HEK293 (cell line): ENCODE measurements around the gene CDH23.
A peak's percentile ranks its signal among the peaks of the same experiment; 100 is the strongest.

Experiments used
- GLI2 ChIP-seq: fragments of 450-650 bp; formaldehyde crosslinking; IDR thresholded peaks from 2 replicates; pipeline ENCODE4; 2017; ENCODE audit warnings: missing biosample characterization, missing genetic modification characterization, low read depth, borderline replicate concordance
- KLF9 ChIP-seq: fragments of 450-650 bp; formaldehyde crosslinking; IDR thresholded peaks from 2 replicates; pipeline ENCODE4 v1.5.1; 2016; ENCODE audit warnings: missing biosample characterization, missing genetic modification characterization, low read depth
- MZF1 ChIP-seq: fragments of 450-650 bp; formaldehyde crosslinking; IDR thresholded peaks from 2 replicates; pipeline ENCODE4 v1.5.1; 2017; ENCODE audit warnings: missing biosample characterization, missing genetic modification characterization, borderline replicate concordance
- ZBTB20 ChIP-seq: fragments of 450-650 bp; formaldehyde crosslinking; IDR thresholded peaks from 2 replicates; pipeline ENCODE4 v1.5.1; 2016; ENCODE audit warnings: missing biosample characterization, missing genetic modification characterization
- ZBTB8A ChIP-seq: fragments of 450-650 bp; formaldehyde crosslinking; IDR thresholded peaks from 2 replicates; pipeline ENCODE4 v1.5.1; 2016; ENCODE audit warnings: missing biosample characterization, missing genetic modification characterization
- ZIC2 ChIP-seq: fragments of 450-650 bp; formaldehyde crosslinking; IDR thresholded peaks from 2 replicates; pipeline ENCODE4 v1.5.1; 2016; ENCODE audit warnings: missing biosample characterization, missing genetic modification characterization
- ZNF19 ChIP-seq: fragments of 450-650 bp; formaldehyde crosslinking; IDR thresholded peaks from 2 replicates; pipeline ENCODE4; 2016; ENCODE audit warnings: missing biosample characterization, missing genetic modification characterization, low read depth
- ZNF266 ChIP-seq: fragments of 450-650 bp; formaldehyde crosslinking; IDR thresholded peaks from 2 replicates; pipeline ENCODE4 v1.5.1; 2016; ENCODE audit warnings: missing biosample characterization, missing genetic modification characterization, low read depth
- ZNF37A ChIP-seq: fragments of 450-650 bp; IDR thresholded peaks from 2 replicates; pipeline ENCODE4 v1.5.1; 2018; ENCODE audit warnings: missing biosample characterization, missing genetic modification characterization
- ZNF426 ChIP-seq: fragments of 450-650 bp; formaldehyde crosslinking; IDR thresholded peaks from 2 replicates; pipeline ENCODE4 v1.5.1; 2017; ENCODE audit warnings: missing biosample characterization, missing genetic modification characterization, mild to moderate bottlenecking, inconsistent platforms, moderate library complexity
- ZNF768 ChIP-seq: fragments of 450-650 bp; formaldehyde crosslinking; IDR thresholded peaks from 2 replicates; pipeline ENCODE4 v1.5.1; 2018; ENCODE audit warnings: missing biosample characterization, mild to moderate bottlenecking, missing genetic modification characterization
- TF ChIP-seq, protein P1 (sequence below): fragments of 450-650 bp; formaldehyde crosslinking; IDR thresholded peaks from 2 replicates; pipeline ENCODE4 v1.5.1; 2016; ENCODE audit warnings: missing biosample characterization, missing genetic modification characterization
- TF ChIP-seq, protein P2 (sequence below): fragments of 450-650 bp; formaldehyde crosslinking; IDR thresholded peaks from 2 replicates; pipeline ENCODE4 v1.5.1; 2017; ENCODE audit warnings: missing biosample characterization, missing genetic modification characterization
- TF ChIP-seq, protein P3 (sequence below): fragments of 450-650 bp; formaldehyde crosslinking; IDR thresholded peaks from 2 replicates; pipeline ENCODE4 v1.5.1; 2016; ENCODE audit warnings: missing biosample characterization, missing genetic modification characterization, borderline replicate concordance
- TF ChIP-seq, protein P4 (sequence below): fragments of 450-650 bp; formaldehyde crosslinking; IDR thresholded peaks from 2 replicates; pipeline ENCODE4 v1.5.1; 2016; ENCODE audit warnings: missing biosample characterization, missing genetic modification characterization, borderline replicate concordance
- TF ChIP-seq, protein P5 (sequence below): fragments of 450-650 bp; formaldehyde crosslinking; conservative IDR thresholded peaks from 2 replicates; pipeline ENCODE4 v1.5.1; 2016; ENCODE audit warnings: low read depth, missing biosample characterization, missing genetic modification characterization
- TF ChIP-seq, protein P6 (sequence below): fragments of 450-650 bp; IDR thresholded peaks from 2 replicates; pipeline ENCODE4 v1.5.1; 2018; ENCODE audit warnings: missing biosample characterization, mild to moderate bottlenecking, missing genetic modification characterization
- TF ChIP-seq, protein P7 (sequence below): fragments of 450-650 bp; formaldehyde crosslinking; IDR thresholded peaks from 2 replicates; pipeline ENCODE4 v1.5.1; 2017; ENCODE audit warnings: missing biosample characterization, missing genetic modification characterization
- TF ChIP-seq, protein P8 (sequence below): fragments of 450-650 bp; formaldehyde crosslinking; IDR thresholded peaks from 2 replicates; pipeline ENCODE4 v1.5.1; 2016; ENCODE audit warnings: missing biosample characterization, missing genetic modification characterization

Gene CDH23

DNA sequence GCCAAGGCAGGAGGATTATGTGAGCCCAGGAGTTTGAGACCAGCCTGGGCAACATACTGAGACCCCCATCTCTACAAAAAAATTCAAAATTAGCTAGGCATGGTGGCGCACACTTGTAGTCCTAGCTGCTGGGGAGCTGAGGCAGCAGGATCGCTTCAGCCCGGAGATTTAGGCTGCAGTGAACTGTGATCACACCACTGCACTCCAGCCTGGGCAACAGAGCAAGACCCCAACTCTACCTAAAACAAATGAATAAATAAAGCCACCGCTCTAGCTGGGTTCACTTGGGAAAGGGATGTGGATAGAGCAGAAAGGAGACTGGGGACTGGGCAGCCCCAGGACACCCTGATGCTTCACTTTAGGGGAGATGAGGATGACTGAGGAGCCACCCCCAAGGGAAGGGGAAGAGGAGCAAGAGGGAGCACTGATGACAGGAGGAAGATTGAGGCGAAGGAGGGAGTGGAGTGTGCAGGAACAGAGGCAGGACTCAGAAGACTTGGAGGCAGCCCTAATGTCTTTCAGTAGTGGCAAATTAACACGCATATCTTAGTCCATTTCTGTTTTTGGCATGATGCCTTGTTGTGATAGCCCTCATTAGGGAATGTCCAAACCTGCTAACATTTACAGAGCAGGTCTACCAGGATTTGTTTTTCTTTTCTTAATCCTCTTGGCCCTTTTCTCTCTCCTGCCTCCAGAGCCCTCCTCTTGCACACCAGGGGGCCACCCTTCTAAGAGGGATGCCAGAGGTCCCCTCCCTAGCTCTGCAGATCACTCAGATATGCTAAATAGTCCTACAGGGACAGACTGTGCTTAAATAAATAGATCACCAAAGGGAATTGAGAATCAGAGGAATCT is 234.5 kb downstream of the CDH23 start (continued):
- TF ChIP-seq ZNF19 (tag by site-specific recombination) (no peak), ZNF266 (tag by site-specific recombination) (no peak), GLI2 (tag by site-specific recombination) (no peak), ZNF426 (tag by site-specific recombination) (no peak), MZF1 (tag by site-specific recombination) (no peak; the same call in 1 of the 2 replicates), ZIC2 (tag by site-specific recombination) (peak; percentile 84), ZNF768 (tag by site-specific recombination) (no peak), ZBTB20 (no peak), ZNF37A (tag by site-specific recombination) (no peak), ZBTB8A (tag by site-specific recombination) (peak; percentile 78), KLF9 (tag by site-specific recombination) (no peak)
- TF ChIP-seq, protein P1, sequence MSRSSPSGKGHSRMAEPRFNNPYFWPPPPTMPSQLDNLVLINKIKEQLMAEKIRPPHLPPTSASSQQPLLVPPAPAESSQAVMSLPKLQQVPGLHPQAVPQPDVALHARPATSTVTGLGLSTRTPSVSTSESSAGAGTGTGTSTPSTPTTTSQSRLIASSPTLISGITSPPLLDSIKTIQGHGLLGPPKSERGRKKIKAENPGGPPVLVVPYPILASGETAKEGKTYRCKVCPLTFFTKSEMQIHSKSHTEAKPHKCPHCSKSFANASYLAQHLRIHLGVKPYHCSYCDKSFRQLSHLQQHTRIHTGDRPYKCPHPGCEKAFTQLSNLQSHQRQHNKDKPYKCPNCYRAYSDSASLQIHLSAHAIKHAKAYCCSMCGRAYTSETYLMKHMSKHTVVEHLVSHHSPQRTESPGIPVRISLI (tag by site-specific recombination), result no peak
- TF ChIP-seq, protein P2, sequence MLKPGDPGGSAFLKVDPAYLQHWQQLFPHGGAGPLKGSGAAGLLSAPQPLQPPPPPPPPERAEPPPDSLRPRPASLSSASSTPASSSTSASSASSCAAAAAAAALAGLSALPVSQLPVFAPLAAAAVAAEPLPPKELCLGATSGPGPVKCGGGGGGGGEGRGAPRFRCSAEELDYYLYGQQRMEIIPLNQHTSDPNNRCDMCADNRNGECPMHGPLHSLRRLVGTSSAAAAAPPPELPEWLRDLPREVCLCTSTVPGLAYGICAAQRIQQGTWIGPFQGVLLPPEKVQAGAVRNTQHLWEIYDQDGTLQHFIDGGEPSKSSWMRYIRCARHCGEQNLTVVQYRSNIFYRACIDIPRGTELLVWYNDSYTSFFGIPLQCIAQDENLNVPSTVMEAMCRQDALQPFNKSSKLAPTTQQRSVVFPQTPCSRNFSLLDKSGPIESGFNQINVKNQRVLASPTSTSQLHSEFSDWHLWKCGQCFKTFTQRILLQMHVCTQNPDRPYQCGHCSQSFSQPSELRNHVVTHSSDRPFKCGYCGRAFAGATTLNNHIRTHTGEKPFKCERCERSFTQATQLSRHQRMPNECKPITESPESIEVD (tag by site-specific recombination), result peak; percentile 82
- TF ChIP-seq, protein P3, sequence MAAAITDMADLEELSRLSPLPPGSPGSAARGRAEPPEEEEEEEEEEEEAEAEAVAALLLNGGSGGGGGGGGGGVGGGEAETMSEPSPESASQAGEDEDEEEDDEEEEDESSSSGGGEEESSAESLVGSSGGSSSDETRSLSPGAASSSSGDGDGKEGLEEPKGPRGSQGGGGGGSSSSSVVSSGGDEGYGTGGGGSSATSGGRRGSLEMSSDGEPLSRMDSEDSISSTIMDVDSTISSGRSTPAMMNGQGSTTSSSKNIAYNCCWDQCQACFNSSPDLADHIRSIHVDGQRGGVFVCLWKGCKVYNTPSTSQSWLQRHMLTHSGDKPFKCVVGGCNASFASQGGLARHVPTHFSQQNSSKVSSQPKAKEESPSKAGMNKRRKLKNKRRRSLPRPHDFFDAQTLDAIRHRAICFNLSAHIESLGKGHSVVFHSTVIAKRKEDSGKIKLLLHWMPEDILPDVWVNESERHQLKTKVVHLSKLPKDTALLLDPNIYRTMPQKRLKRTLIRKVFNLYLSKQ, result no peak
- TF ChIP-seq, protein P4, sequence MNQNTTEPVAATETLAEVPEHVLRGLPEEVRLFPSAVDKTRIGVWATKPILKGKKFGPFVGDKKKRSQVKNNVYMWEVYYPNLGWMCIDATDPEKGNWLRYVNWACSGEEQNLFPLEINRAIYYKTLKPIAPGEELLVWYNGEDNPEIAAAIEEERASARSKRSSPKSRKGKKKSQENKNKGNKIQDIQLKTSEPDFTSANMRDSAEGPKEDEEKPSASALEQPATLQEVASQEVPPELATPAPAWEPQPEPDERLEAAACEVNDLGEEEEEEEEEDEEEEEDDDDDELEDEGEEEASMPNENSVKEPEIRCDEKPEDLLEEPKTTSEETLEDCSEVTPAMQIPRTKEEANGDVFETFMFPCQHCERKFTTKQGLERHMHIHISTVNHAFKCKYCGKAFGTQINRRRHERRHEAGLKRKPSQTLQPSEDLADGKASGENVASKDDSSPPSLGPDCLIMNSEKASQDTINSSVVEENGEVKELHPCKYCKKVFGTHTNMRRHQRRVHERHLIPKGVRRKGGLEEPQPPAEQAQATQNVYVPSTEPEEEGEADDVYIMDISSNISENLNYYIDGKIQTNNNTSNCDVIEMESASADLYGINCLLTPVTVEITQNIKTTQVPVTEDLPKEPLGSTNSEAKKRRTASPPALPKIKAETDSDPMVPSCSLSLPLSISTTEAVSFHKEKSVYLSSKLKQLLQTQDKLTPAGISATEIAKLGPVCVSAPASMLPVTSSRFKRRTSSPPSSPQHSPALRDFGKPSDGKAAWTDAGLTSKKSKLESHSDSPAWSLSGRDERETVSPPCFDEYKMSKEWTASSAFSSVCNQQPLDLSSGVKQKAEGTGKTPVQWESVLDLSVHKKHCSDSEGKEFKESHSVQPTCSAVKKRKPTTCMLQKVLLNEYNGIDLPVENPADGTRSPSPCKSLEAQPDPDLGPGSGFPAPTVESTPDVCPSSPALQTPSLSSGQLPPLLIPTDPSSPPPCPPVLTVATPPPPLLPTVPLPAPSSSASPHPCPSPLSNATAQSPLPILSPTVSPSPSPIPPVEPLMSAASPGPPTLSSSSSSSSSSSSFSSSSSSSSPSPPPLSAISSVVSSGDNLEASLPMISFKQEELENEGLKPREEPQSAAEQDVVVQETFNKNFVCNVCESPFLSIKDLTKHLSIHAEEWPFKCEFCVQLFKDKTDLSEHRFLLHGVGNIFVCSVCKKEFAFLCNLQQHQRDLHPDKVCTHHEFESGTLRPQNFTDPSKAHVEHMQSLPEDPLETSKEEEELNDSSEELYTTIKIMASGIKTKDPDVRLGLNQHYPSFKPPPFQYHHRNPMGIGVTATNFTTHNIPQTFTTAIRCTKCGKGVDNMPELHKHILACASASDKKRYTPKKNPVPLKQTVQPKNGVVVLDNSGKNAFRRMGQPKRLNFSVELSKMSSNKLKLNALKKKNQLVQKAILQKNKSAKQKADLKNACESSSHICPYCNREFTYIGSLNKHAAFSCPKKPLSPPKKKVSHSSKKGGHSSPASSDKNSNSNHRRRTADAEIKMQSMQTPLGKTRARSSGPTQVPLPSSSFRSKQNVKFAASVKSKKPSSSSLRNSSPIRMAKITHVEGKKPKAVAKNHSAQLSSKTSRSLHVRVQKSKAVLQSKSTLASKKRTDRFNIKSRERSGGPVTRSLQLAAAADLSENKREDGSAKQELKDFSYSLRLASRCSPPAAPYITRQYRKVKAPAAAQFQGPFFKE (tag by site-specific recombination), result no peak
- TF ChIP-seq, protein P5, sequence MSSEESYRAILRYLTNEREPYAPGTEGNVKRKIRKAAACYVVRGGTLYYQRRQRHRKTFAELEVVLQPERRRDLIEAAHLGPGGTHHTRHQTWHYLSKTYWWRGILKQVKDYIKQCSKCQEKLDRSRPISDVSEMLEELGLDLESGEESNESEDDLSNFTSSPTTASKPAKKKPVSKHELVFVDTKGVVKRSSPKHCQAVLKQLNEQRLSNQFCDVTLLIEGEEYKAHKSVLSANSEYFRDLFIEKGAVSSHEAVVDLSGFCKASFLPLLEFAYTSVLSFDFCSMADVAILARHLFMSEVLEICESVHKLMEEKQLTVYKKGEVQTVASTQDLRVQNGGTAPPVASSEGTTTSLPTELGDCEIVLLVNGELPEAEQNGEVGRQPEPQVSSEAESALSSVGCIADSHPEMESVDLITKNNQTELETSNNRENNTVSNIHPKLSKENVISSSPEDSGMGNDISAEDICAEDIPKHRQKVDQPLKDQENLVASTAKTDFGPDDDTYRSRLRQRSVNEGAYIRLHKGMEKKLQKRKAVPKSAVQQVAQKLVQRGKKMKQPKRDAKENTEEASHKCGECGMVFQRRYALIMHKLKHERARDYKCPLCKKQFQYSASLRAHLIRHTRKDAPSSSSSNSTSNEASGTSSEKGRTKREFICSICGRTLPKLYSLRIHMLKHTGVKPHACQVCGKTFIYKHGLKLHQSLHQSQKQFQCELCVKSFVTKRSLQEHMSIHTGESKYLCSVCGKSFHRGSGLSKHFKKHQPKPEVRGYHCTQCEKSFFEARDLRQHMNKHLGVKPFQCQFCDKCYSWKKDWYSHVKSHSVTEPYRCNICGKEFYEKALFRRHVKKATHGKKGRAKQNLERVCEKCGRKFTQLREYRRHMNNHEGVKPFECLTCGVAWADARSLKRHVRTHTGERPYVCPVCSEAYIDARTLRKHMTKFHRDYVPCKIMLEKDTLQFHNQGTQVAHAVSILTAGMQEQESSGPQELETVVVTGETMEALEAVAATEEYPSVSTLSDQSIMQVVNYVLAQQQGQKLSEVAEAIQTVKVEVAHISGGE (tag by site-specific recombination), result no peak
- TF ChIP-seq, protein P6, sequence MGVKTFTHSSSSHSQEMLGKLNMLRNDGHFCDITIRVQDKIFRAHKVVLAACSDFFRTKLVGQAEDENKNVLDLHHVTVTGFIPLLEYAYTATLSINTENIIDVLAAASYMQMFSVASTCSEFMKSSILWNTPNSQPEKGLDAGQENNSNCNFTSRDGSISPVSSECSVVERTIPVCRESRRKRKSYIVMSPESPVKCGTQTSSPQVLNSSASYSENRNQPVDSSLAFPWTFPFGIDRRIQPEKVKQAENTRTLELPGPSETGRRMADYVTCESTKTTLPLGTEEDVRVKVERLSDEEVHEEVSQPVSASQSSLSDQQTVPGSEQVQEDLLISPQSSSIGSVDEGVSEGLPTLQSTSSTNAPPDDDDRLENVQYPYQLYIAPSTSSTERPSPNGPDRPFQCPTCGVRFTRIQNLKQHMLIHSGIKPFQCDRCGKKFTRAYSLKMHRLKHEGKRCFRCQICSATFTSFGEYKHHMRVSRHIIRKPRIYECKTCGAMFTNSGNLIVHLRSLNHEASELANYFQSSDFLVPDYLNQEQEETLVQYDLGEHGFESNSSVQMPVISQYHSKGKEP (tag by site-specific recombination), result 0 out of 2 replicates have a peak, but pooled peaks have one; percentile 32
- TF ChIP-seq, protein P7, sequence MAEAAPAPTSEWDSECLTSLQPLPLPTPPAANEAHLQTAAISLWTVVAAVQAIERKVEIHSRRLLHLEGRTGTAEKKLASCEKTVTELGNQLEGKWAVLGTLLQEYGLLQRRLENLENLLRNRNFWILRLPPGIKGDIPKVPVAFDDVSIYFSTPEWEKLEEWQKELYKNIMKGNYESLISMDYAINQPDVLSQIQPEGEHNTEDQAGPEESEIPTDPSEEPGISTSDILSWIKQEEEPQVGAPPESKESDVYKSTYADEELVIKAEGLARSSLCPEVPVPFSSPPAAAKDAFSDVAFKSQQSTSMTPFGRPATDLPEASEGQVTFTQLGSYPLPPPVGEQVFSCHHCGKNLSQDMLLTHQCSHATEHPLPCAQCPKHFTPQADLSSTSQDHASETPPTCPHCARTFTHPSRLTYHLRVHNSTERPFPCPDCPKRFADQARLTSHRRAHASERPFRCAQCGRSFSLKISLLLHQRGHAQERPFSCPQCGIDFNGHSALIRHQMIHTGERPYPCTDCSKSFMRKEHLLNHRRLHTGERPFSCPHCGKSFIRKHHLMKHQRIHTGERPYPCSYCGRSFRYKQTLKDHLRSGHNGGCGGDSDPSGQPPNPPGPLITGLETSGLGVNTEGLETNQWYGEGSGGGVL (tag by site-specific recombination), result peak; percentile 65
- TF ChIP-seq, protein P8, sequence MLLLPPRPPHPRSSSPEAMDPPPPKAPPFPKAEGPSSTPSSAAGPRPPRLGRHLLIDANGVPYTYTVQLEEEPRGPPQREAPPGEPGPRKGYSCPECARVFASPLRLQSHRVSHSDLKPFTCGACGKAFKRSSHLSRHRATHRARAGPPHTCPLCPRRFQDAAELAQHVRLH, result no peak
